Psoas muscle (tissue), 8 donors: ENCODE measurements around the gene FEZF1. TPM values are rescaled to one million over a fixed set of nuclear protein-coding genes. Genes with fewer than 3 reads are reported as not detected.
A peak's percentile ranks its signal among the peaks of the same experiment; 100 is the strongest.

Source experiments
- ATAC-seq, 4 donors: fragments of 200-7000 bp; cut with Tn5 transposase; one replicate each; pipeline ENCODE4 v1.9.1; 2020; ENCODE audit warnings: moderate library complexity in 3 of 4, mild to moderate bottlenecking in 2 of 4
- DNase-seq, 2 donors: peaks; one replicate each; pipeline ENCODE4 v3.0.0-alpha.2; 2020
- H3K27ac ChIP-seq: fragments of 200-600 bp; one replicate; pipeline ENCODE4 v1.8.0; 2022
- H3K27me3 ChIP-seq, 3 donors: fragments of 200-600 bp in 1 of 3; one replicate each; pipeline versions ENCODE4 v1.6.1 to v1.8.0; 2013 to 2022; ENCODE audit warnings: low read length in 2 of 3, mild to moderate bottlenecking in 2 of 3, moderate library complexity in 1 of 3; ENCODE audit not compliant: insufficient read depth in 3 of 3
- H3K36me3 ChIP-seq, 2 donors: fragments of 200-600 bp in 1 of 2; one replicate each; pipeline versions ENCODE4 v1.6.1 to v1.8.0; 2013 to 2022; ENCODE audit warnings: low read depth in 1 of 2, mild to moderate bottlenecking in 1 of 2, moderate library complexity in 1 of 2; ENCODE audit not compliant: insufficient read depth in 1 of 2
- H3K4me1 ChIP-seq: fragments of 200-600 bp; one replicate; pipeline ENCODE4 v1.8.0; 2022
- H3K4me3 ChIP-seq: fragments of 200-600 bp; one replicate; pipeline ENCODE4 v1.8.0; 2022; ENCODE audit warnings: mild to moderate bottlenecking
- H3K9me3 ChIP-seq: fragments of 200-600 bp; one replicate; pipeline ENCODE4 v1.8.0; 2022
- CTCF ChIP-seq: fragments of 200-600 bp; IDR thresholded peaks from one replicate; pipeline ENCODE4 v1.8.0; 2022; ENCODE audit warnings: antibody characterized with exemption
- WGBS, 3 donors: extraction: QIAGEN DNeasy Blood & Tissue Kit; methylation state at CpG; one replicate each; pipeline versions ENCODE4 v1.1.6 to v1.1.7; 2013; 5-methylcytosine and 5-hydroxymethylcytosine counted together
- intact Hi-C, 2 donors: fragments of 100-400 bp; cut with DNase I; formaldehyde crosslinking; loops; one replicate each; pipeline versions ENCODE4 v1.11.0 to v1.14.2; 2022
- polyA plus RNA-seq, 3 donors: library from polyadenylated mRNA; stranded (reverse); fragments of 200-250 nt; gene quantifications; one replicate each; pipeline ENCODE4 v1.2.3, GENCODE V29; 2013
- total RNA-seq, 4 donors: library from RNA; stranded (reverse); fragmentation: NEBNext Ultra II Directional in 2 of 4; extraction: Animal tissue kit (Norgen Biotek cat#: 25700) in 2 of 4; gene quantifications; one replicate each; pipeline versions ENCODE4 v1.2.1 to v1.2.4, GENCODE V29; 2021 to 2023
- donor health status: healthy with polysubstance abuse.
- donor health status: DM: no; HTN: no; CAD: no; lungs with moderate emphysema.
- donor health status: Bipolar disorder and iron deficiency.
- donor health status: healthy.
- donor health status: DM: yes; HTN: yes; CAD: no.
- donor health status: DM: no; HTN: no; CAD: no.
- donor health status: DM: no; HTN: no; CAD: no.
- donor health status: DM: yes; HTN: yes; CAD: no.

The FEZF1 gene
- total and polyA plus RNA-seq, 7 donors, result 0.19 TPM; not detected in 6

GRCh38 chr7:122329145-122329802, 24.7 kb upstream of the FEZF1 start:
- TF ChIP-seq CTCF, result no peak
- no peaks in the 10 kb centered on the region for H3K27me3 ChIP-seq
- ATAC-seq (no peak), DNase-seq (no peak)
- H3K36me3 ChIP-seq, result no peaks in the 10 kb centered on the region
- H3K9me3 ChIP-seq, result no peaks in the 10 kb centered on the region
- H3K27ac ChIP-seq, result no peak overlapping the region
- no peak overlapping the region for H3K4me3 ChIP-seq
- H3K4me1 ChIP-seq, result no peaks in the 10 kb centered on the region
- intact Hi-C loops, result no loop called here
- WGBS, 3 donors, result 38 to 42% (median 41%) methylated on average over 8 of the region's 8 CpGs

- H3K27ac ChIP-seq, result no peak overlapping the region
- intact Hi-C loops, result no loop called here
- ATAC-seq (no peak), DNase-seq (no peak)
- H3K4me3 ChIP-seq, result no peak overlapping the region
- H3K4me1 ChIP-seq, result no peaks in the 10 kb centered on the region
- H3K36me3 ChIP-seq, result no peaks in the 10 kb centered on the region
- TF ChIP-seq CTCF, result no peak
- no peaks in the 10 kb centered on the region for H3K9me3 ChIP-seq
- WGBS, 3 donors, result 59 to 69% (median 69%) methylated on average over 3 of the region's 3 CpGs
- no peaks in the 10 kb centered on the region for H3K27me3 ChIP-seq
Measured at GRCh38 chr7:122327969-122328368, 23.4 kb upstream of the FEZF1 start.

- Histone ChIP-seq H3K4me1 (no peaks in the 10 kb centered on the region), H3K4me3 (peak overlapping the region; percentile 19), H3K9me3 (no peaks in the 10 kb centered on the region), H3K27ac (no peak overlapping the region), H3K36me3 (no peaks in the 10 kb centered on the region), H3K27me3 (peaks cover 0 to 58% (median 10%) of the 10 kb centered on the region in 3 donors)
- 4 to 7% (median 6%) methylated on average over 69 to 71 of the region's 71 CpGs for WGBS, 3 donors
- no peak for ATAC-seq
- no peak for DNase-seq
- no peak for TF ChIP-seq CTCF
- intact Hi-C loops, result no loop called here
Measured at GRCh38 chr7:122316467-122317388, 12.2 kb upstream of the FEZF1 start.

- no peaks in the 10 kb centered on the region for H3K4me1 ChIP-seq
- H3K4me3 ChIP-seq, result peak overlapping the region; percentile 19
- intact Hi-C loops, result no loop called here
- no peaks in the 10 kb centered on the region for H3K9me3 ChIP-seq
- WGBS, 3 donors, result 7 to 12% (median 8%) methylated on average over 25 of the region's 25 CpGs
- ATAC-seq, result no peak
- H3K27me3 ChIP-seq, result peaks cover 0 to 67% (median 14%) of the 10 kb centered on the region in 3 donors
- no peak for DNase-seq
- no peak for TF ChIP-seq CTCF
- no peak overlapping the region for H3K27ac ChIP-seq
- H3K36me3 ChIP-seq, result no peaks in the 10 kb centered on the region
Measured at GRCh38 chr7:122315507-122316466, 11.2 kb upstream of the FEZF1 start.
